Measurements from ENCODE around the gene KCNJ16. TPM values are rescaled to one million over a fixed set of nuclear protein-coding genes. Genes with fewer than 3 reads are reported as not detected.

The KCNJ16 gene
- total RNA-seq, 4 donors from 2014 or later = 0.57 to 0.67 TPM; not detected in 2

DNA sequence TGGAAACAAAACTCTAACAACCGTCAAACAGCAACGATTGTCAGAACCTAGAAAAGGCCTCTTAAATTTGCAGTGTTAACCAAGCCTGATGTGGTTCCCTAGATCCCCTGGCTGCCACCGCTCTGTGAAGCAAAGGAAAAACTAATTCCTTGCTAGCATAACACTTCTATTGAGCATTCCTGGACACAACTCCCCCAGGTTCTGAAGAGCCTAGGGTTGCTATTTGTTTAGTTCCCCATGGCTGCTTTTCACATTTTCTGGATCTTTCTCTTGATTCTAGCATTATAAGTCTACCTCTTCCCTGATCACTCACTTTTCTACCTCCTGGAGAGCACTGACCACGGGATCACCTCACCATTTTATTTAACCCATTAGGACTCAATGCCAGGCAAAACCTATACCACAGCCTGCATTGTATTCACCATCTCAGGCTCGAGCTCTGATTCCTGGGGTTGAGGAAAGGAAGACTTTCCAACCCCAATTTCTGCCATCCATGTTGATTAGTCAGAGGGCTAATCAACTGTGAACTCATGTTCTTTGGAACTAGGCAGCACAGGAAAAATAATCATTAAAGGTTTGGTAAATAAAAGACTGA is 692 bp upstream of the KCNJ16 start:
- H3K4me3 ChIP-seq = no peak overlapping the region
- no peaks in the 10 kb centered on the region for H3K27me3 ChIP-seq
- TF ChIP-seq, protein P1, sequence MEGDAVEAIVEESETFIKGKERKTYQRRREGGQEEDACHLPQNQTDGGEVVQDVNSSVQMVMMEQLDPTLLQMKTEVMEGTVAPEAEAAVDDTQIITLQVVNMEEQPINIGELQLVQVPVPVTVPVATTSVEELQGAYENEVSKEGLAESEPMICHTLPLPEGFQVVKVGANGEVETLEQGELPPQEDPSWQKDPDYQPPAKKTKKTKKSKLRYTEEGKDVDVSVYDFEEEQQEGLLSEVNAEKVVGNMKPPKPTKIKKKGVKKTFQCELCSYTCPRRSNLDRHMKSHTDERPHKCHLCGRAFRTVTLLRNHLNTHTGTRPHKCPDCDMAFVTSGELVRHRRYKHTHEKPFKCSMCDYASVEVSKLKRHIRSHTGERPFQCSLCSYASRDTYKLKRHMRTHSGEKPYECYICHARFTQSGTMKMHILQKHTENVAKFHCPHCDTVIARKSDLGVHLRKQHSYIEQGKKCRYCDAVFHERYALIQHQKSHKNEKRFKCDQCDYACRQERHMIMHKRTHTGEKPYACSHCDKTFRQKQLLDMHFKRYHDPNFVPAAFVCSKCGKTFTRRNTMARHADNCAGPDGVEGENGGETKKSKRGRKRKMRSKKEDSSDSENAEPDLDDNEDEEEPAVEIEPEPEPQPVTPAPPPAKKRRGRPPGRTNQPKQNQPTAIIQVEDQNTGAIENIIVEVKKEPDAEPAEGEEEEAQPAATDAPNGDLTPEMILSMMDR (IDR thresholded peaks at IDR 0.05) = no peak
- no peak for TF ChIP-seq POLR2A (IDR thresholded peaks at IDR 0.05)
- H3K9me3 ChIP-seq = no peaks in the 10 kb centered on the region
- no peak for DNase-seq
- peak overlapping the region in 1 of 4 donors; percentile 31 for H3K27ac ChIP-seq
- no peaks in the 10 kb centered on the region for H3K4me1 ChIP-seq
- no peaks in the 10 kb centered on the region for H3K36me3 ChIP-seq

DNA sequence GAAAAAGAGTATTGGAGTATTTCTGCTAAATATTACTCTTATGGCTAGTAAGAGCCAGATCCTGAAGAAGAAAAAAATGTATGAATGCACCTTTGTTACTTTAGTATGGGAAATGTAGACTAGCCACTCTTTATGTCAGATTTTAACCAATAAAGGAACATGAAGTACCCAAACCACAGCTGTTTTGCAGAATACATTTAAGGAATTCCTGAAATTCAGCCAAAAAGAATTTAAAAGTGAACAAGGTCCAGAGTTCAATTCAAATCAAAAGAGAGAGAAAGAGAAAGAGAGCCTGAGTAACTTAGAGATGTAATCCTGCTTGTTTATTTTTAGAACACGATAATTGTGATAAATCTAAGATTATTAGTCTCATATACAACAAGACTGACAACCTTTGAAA is 1.2 kb downstream of the KCNJ16 start:
- TF ChIP-seq, protein P1 (IDR thresholded peaks at IDR 0.05) = no peak
- TF ChIP-seq POLR2A (IDR thresholded peaks at IDR 0.05) = no peak
- H3K27ac ChIP-seq = no peak overlapping the region
- no peaks in the 10 kb centered on the region for H3K36me3 ChIP-seq
- no peaks in the 10 kb centered on the region for H3K4me1 ChIP-seq
- DNase-seq = no peak
- no peaks in the 10 kb centered on the region for H3K27me3 ChIP-seq
- no peak overlapping the region for H3K4me3 ChIP-seq
- H3K9me3 ChIP-seq = no peaks in the 10 kb centered on the region

DNA sequence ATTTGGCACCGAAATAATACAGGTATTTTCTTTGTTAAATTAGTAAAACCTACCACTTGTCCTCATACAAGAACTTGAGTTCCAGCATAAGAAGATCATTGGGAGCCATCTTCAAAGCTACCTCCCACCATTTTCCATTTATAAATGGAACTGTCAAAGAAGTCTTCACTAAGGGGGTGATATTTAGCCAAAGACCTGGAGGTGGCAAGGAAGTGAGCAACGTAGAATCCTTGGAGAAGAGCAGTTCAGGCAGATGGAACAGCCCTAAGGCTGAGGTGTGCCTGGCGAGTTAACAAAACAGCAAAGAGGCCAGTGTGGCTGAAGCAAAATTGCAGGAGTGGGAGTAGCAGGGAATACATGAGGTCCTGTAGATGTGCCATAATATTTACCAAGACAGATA is 1.8 kb downstream of the KCNJ16 start:
- no peak for DNase-seq
- H3K27ac ChIP-seq = no peak overlapping the region
- no peaks in the 10 kb centered on the region for H3K27me3 ChIP-seq
- no peaks in the 10 kb centered on the region for H3K4me1 ChIP-seq
- TF ChIP-seq POLR2A (IDR thresholded peaks at IDR 0.05) = no peak
- TF ChIP-seq, protein P1 (IDR thresholded peaks at IDR 0.05) = no peak
- H3K36me3 ChIP-seq = no peaks in the 10 kb centered on the region
- H3K4me3 ChIP-seq = no peak overlapping the region
- H3K9me3 ChIP-seq = no peaks in the 10 kb centered on the region

DNA sequence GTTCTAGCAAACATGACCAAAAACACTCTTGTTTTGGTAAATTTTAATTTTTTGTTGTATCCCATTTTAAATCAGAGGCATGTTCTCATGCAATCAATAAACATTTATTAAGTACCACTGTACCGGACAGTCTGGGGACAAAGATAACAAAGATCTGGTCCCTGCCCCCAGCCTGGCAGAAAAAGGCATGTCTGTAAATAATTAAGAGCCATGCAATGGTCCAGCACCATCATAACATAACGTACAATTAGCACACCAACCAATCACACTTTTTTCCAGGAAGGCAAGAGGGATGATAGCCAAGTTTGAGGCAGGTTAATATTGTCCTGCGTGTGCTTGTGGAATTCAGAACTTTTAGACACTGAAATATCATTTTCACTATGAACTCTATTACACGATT is 3.5 kb downstream of the KCNJ16 start:
- H3K27ac ChIP-seq = no peak overlapping the region
- no peak overlapping the region for H3K4me3 ChIP-seq
- no peak for DNase-seq
- no peaks in the 10 kb centered on the region for H3K36me3 ChIP-seq
- H3K27me3 ChIP-seq = no peaks in the 10 kb centered on the region
- TF ChIP-seq POLR2A (IDR thresholded peaks at IDR 0.05) = no peak
- TF ChIP-seq, protein P1 (IDR thresholded peaks at IDR 0.05) = no peak
- no peaks in the 10 kb centered on the region for H3K4me1 ChIP-seq
- H3K9me3 ChIP-seq = no peaks in the 10 kb centered on the region

DNA sequence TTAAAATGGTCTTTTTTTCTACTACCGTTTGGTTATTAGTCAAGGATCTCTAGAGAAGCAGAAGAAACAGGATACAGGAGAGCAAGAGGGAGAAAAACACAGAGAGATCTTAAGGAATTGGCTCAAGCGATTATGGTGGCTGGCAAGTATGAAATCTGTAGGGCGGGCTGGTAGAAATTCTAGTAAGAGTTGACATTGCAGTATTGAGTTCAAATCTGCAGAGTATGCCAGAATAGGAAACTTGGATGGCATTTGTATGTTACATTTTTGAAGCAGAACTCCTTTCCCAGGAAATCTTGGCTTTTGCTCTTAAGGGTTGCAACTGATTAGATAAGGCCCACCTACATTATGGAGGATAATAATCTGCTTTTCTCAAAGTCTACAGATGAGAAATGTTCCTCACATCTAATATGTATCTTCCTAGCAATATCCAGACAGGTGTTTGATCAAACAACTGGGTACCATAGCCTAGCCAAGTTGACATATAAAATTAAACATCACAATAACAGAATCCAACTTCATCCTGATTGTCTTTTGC is 4.0 kb downstream of the KCNJ16 start:
- no peak overlapping the region for H3K4me3 ChIP-seq
- no peak overlapping the region for H3K27ac ChIP-seq
- no peaks in the 10 kb centered on the region for H3K4me1 ChIP-seq
- no peaks in the 10 kb centered on the region for H3K27me3 ChIP-seq
- no peaks in the 10 kb centered on the region for H3K36me3 ChIP-seq
- H3K9me3 ChIP-seq = no peaks in the 10 kb centered on the region
- DNase-seq = no peak
- TF ChIP-seq, protein P1 (IDR thresholded peaks at IDR 0.05) = no peak
- no peak for TF ChIP-seq POLR2A (IDR thresholded peaks at IDR 0.05)
